GM19463 (cell line): ENCODE results near the gene IGBP1.
"Not testable (repeated sequence)": the region's sequence is repeated elsewhere in the genome, so short reads cannot be mapped to it uniquely, and the experiment has no call there.

Source experiments
- ATAC-seq: cut with Tn5 transposase; IDR thresholded peaks from one replicate; pipeline ENCODE4 v1.9.1; 2021; ENCODE audit warnings: mild to moderate bottlenecking, moderate library complexity; ENCODE audit not compliant: unreplicated experiment

The IGBP1 gene

DNA sequence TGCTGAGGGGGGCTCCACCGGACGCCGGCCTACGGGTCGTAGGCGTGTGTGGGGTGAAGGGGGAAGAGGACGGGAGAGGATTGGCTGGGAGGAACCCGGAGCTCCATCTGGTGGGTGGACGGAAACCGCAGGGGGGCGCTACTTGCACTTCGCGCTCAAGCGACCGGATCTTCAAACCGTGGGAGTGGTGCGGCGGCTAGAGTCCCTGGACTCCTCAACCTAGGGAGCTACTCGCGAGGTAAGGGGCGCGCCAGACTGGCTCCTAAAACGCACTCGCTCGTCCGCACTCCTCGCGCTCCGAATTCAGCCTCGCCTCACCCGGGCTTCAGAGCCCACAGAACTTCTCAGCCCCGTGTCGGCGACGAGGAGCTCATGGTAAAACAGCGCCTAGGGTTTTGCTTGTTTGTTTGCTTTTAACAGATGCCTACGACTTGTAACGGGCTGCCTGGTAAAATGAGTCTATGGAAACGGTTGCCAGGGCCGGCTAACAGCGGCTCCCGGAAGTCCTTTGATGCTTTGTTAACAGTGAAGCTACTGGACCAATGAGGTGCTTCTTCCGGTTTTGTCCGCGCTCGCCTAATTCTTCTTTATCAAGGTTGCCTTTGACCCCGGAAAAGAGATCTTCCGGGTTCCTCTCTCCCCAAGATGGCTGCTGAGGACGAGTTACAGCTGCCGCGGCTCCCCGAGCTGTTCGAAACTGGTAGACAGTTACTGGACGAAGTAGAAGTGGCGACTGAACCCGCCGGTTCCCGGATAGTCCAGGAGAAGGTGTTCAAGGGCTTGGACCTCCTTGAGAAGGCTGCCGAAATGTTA lies at the start of gene IGBP1:
Gene IGBP1, plus strand, starts transcription at position 145 of the 813 bp plus-strand sequence. Its CDS starts 501 bp downstream, at position 646.
- ATAC-seq: peak; percentile 81

- no peak for ATAC-seq
Measured at GRCh38 chrX:70084592-70085240, 48.5 kb upstream of the IGBP1 start.

GRCh38 chrX:70087857-70088630 lies 45.2 kb upstream of the IGBP1 start:
- no peak for ATAC-seq

DNA sequence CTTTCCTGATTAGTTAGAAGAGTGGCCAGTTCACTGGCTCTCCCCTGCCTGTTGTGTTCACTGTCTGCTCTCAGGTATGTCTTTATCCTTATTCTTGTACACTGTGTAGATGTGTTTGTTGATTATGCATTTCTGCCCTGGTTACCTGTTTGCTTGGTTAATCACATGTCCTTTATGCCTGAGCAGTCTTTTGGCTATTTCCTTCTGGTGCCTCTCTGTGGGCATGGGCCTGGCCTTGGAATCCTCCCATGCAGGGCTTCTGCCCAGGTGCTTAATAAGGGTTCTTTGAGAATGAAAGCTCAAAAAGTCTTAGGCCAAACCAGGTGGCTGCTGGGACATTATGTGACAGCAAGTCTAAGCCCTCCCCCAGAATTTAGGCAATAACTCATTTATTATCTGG lies 44.5 kb upstream of the IGBP1 start:
- ATAC-seq: no peak

- ATAC-seq: no peak
Measured at GRCh38 chrX:70089604-70090297, 43.5 kb upstream of the IGBP1 start.

- no peak for ATAC-seq
Measured at GRCh38 chrX:70092247-70092646, 41.0 kb upstream of the IGBP1 start.

DNA sequence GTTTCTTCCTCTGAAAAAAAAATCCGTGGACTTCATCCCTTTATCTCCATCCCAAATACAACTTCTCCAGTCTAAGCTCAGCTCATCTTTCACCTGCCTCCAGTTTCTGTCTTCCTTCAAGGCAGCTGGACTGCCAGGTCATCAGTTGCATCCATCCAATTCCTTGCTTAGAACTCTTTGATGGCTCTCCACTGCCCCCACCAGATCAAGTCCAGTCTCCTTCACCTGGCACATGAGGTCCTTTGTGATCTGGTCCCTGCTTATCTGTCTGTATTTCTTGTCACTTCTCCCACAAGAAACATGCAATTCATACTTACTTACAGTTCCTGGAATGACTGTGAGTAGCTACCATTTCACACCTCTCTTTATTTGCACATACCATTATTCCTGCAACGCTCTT lies 37.2 kb upstream of the IGBP1 start:
- ATAC-seq: no peak

GRCh38 chrX:70105229-70105628 lies 28.0 kb upstream of the IGBP1 start:
- ATAC-seq: no peak

GRCh38 chrX:70111436-70112026 lies 21.7 kb upstream of the IGBP1 start:
- ATAC-seq: not testable (repeated sequence)

- no peak for ATAC-seq
Measured at GRCh38 chrX:70117738-70118137, 15.5 kb upstream of the IGBP1 start.

DNA sequence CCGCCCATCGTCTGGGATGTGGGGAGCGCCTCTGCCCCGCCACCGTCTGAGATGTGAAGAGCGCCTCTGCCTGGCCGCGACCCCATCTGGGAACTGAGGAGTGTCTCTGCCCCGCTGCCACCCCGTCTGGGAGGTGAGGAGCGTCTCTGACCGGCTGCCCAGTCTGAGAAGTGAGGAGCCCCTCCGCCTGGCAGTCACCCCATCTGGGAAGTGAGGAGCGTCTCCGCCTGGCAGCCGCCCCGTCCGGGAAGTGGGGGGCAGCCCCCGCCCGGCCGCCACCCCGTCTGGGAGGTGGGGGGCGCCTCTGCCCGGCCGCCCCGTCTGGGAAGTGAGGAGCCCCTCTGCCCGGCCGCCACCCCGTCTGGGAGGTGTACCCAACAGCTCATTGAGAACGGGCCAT lies 10.2 kb upstream of the IGBP1 start:
- not testable (repeated sequence) for ATAC-seq

GRCh38 chrX:70124678-70125077 lies 8.6 kb upstream of the IGBP1 start:
- no peak for ATAC-seq

DNA sequence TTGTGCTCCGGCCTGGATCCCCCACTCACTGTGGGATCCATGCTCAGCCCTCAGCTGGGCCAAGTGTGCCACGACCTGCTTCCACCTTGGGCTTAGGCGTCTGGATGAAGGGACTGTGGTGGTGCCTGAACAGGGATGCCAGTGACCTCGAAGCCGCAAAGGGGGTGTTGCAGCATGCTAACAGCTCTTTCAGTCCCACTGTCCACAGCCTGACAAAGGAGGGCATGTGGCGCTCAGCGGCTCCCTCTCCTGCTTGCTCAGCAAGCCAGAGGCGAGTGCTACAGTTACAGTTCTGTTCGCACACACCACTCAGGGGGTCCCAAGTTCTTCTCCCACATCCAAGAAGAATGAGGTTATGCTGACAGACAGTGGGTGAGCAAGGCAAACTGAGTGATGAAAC lies 5.2 kb upstream of the IGBP1 start:
- no peak for ATAC-seq

DNA sequence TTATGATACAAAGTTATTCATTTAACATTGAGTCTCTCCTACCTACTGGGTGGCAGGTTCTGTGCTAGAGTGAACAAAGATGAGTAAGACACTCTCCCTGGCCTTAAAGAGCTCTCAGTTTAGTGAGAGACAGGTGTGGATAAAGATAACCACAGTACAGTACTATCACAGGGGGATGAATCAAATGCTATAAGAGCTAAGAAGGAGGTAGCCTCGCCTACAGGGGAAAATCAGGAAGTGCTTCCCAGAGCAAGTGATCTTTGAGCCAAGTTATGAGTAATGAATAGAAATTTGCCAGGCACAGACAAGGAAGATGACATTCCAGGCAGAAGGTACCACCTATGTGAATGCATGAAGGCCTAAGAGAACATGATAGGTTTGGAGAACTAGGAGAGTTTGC lies 3.4 kb upstream of the IGBP1 start:
- ATAC-seq: no peak

DNA sequence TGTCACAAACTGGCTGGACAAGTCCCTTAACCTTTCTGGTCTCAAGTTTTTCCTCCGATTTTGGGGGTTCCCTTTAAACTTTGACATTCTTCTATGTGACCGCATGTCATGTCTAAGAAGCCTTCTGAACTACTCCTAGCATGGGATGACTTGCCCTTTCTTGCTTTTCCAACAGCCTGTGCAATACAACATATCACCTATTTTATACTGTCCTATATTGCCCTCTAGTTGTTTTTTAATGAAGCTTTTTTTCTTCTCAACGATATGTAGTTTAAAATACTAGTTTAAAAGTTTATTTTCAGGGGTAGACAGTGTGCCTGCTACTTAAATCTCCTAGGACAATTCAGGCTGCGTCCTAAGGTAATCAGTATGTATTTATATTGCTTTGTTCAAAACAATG lies 1.0 kb upstream of the IGBP1 start:
- ATAC-seq: no peak

GRCh38 chrX:70132877-70133302 lies 357 bp upstream of the IGBP1 start:
- no peak for ATAC-seq

GRCh38 chrX:70134116-70134477 lies 850 bp downstream of the IGBP1 start:
- ATAC-seq: peak; percentile 6

- ATAC-seq: no peak
Measured at GRCh38 chrX:70138622-70139021, 5.4 kb downstream of the IGBP1 start.

DNA sequence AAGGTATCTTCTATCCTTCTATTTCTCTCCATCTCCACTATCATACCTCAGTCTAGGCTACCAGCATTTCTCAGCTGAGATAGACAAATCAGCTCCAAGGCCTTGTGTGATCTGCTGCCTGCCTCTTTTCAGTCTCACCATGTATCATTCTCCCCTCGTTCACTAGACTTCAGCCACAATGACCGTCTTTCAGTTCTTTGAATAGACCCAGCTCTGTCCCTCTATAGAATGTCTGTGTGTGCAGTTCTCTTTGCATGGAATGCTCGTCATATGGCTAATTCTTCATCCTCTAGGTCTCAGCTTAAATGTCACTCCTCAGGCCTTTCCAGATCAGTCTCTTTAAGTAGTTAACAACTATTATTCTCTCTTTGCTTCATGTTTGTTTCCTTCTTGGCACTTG lies 6.5 kb downstream of the IGBP1 start:
- ATAC-seq: no peak

GRCh38 chrX:70141373-70141772 lies 8.1 kb downstream of the IGBP1 start:
- ATAC-seq: no peak
